SK-N-SH treated with all-trans-retinoic acid at 6 μM for 48 hours (cell line): ENCODE results near the gene ZFHX2.

Source experiments
- CREB5 ChIP-seq: fragments of 250-450 bp; sonication (Bioruptor Pico); IDR thresholded peaks from 2 replicates; pipeline ENCODE4 v1.5.1; 2020; ENCODE audit warnings: low read depth, mild to moderate bottlenecking, moderate library complexity
- ESRRG ChIP-seq: fragments of 250-450 bp; sonication (Bioruptor Pico); IDR thresholded peaks from 2 replicates; pipeline ENCODE4 v1.6.1; 2021; ENCODE audit warnings: mild to moderate bottlenecking
- GLIS3 ChIP-seq: fragments of 250-450 bp; sonication (Bioruptor Pico); IDR thresholded peaks from 2 replicates; pipeline ENCODE4 v1.5.0; 2020; ENCODE audit warnings: mild to moderate bottlenecking, moderate library complexity
- PATZ1 ChIP-seq: fragments of 250-450 bp; sonication (Bioruptor Pico); IDR thresholded peaks from 2 replicates; pipeline ENCODE4 v1.8.0; 2020; ENCODE audit warnings: mild to moderate bottlenecking, moderate library complexity, borderline replicate concordance
- PPARA ChIP-seq: fragments of 250-450 bp; sonication (Bioruptor Pico); IDR thresholded peaks from 2 replicates; pipeline ENCODE4 v1.5.0; 2020; ENCODE audit warnings: mild to moderate bottlenecking, borderline replicate concordance
- RARB ChIP-seq: fragments of 250-450 bp; sonication (Bioruptor Pico); IDR thresholded peaks from 2 replicates; pipeline ENCODE4 v1.8.0; 2021; ENCODE audit warnings: mild to moderate bottlenecking, moderate library complexity
- SNAI2 ChIP-seq: fragments of 250-450 bp; sonication (Bioruptor Pico); IDR thresholded peaks from 2 replicates; pipeline ENCODE4 v1.5.0; 2020; ENCODE audit warnings: mild to moderate bottlenecking, moderate library complexity
- TCF4 ChIP-seq: fragments of 250-450 bp; sonication (Bioruptor Pico); IDR thresholded peaks from 2 replicates; pipeline ENCODE4 v1.8.0; 2021; ENCODE audit warnings: mild to moderate bottlenecking, moderate library complexity, borderline replicate concordance
- TSHZ2 ChIP-seq: fragments of 250-450 bp; sonication (Bioruptor Pico); IDR thresholded peaks from 2 replicates; pipeline ENCODE4 v1.5.0; 2020; ENCODE audit warnings: mild to moderate bottlenecking, moderate library complexity
- ZC3H10 ChIP-seq: fragments of 250-450 bp; sonication (Bioruptor Pico); IDR thresholded peaks from 2 replicates; pipeline ENCODE4 v1.5.1; 2021; ENCODE audit warnings: mild to moderate bottlenecking, moderate library complexity
- ZFP3 ChIP-seq: fragments of 250-450 bp; sonication (Bioruptor Pico); IDR thresholded peaks from 2 replicates; pipeline ENCODE4 v1.5.0; 2020; ENCODE audit warnings: mild to moderate bottlenecking, moderate library complexity
- ZFP30 ChIP-seq: fragments of 450-650 bp; formaldehyde crosslinking; IDR thresholded peaks from 2 replicates; pipeline ENCODE4 v1.5.0; 2022; ENCODE audit warnings: mild to moderate bottlenecking, moderate library complexity

- TF ChIP-seq PATZ1 (CRISPR knock-in tag) (no peak), TCF4 (CRISPR knock-in tag) (no peak), ZFP30 (CRISPR knock-in tag) (no peak), RARB (no peak), GLIS3 (CRISPR knock-in tag) (no peak), SNAI2 (CRISPR knock-in tag) (no peak), PPARA (no peak), ZFP3 (CRISPR knock-in tag) (no peak), CREB5 (CRISPR knock-in tag) (no peak), TSHZ2 (CRISPR knock-in tag) (no peak), ZC3H10 (CRISPR knock-in tag) (no peak), ESRRG (CRISPR knock-in tag) (no peak)
Measured at GRCh38 chr14:23540141-23540469, 11.5 kb downstream of the ZFHX2 start.
